Activated CD4-positive, alpha-beta T cell treated with anti-CD3 and anti-CD28 coated beads, Interleukin-2, amount 50 U/mL, for 48 hours (primary cell): Measurements from ENCODE around the gene OMD.
"Not testable (repeated sequence)": the region's sequence is repeated elsewhere in the genome, so short reads cannot be mapped to it uniquely, and the experiment has no call there.

Source experiments
- DNase-seq, 2 experiments: peaks; one replicate each; pipeline ENCODE4 v3.0.0-alpha.2; 2020

Gene OMD

DNA sequence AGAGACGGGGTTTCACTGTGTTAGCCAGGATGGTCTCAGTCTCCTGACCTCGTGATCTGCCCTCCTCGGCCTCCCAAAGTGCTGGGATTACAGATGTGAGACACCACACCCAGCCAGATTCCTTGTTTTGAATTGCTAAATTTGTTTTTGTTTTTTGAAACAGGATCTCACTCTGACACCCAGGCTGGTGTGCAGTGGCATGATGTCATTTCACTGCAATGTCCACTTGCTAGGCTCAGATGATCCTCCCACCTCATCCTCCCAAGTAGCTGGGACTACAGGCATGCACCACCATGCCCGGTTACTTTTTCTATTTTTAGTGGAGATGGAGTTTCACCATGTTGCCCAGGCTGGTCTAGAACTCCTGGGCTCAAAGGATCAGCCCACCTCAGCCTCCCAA, 13.1 kb downstream of the OMD start:
- not testable (repeated sequence) for DNase-seq

DNA sequence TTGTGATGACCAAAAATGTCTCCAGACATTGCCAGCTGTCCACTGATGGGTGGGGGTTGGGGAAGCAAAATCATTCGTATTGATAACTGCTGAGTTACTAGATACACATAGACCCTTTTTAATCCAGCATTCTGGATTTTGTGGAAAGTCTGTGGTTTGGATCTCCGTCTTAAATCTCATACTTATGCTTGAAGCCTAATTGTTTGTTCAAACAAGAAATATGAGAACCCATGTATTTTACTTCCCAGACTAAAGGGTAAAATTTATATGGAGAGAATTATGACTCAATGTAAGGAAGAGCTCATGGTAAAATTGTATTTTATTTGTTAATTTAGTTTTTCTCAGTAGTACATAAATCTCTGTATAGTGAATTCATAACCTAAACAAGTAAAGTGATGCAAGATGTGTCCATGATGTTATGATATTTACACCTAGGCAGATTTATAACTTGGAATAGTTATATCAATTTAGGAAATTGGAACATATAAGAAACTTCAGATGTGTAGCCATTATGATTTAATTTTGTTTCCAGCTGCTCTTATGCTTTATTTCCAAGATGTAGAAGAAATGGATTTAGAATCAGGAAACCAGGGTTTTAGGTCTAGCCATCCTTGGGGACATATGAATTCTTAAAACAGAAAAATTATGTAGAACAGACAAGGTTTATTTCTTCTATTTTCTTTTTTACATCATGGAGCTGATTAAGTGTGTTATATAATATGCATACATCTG, 15.4 kb downstream of the OMD start:
- no peak for DNase-seq

DNA sequence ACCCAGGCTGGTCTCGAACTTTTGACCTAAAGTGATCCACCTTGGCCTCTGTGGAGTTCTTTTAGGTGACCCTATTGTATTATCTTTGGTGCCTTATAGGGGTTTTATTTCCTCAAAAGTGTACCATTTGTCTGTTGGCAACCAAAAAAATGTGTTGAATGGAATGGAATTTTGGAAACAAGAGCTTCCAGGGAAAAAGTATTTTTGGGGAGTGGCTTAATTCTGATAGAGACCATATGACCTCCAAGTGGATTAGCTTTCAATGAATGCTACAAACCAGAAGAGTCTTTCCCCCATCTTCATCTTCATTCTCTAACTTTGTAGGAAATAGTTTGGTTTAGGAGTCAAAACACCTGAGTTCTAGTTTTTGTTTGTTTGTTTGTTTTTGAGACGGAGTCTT, 16.5 kb downstream of the OMD start:
- DNase-seq, result no peak

- peak; percentile 1 to 9 for DNase-seq
These were observed 17.8 kb downstream of the OMD start for GRCh38 chr9:92406477-92406876.

- DNase-seq, result no peak
These were observed 18.5 kb downstream of the OMD start for GRCh38 chr9:92405818-92406217.

GRCh38 chr9:92404042-92404836, 20.0 kb downstream of the OMD start, which contains the start of gene OGN:
Gene OGN, minus strand, starts transcription at chr9:92404578. Its CDS starts 1,171 bp downstream, at chr9:92403407.
- DNase-seq, result no peak

GRCh38 chr9:92402826-92403745, 21.2 kb downstream of the OMD start:
- no peak for DNase-seq

DNA sequence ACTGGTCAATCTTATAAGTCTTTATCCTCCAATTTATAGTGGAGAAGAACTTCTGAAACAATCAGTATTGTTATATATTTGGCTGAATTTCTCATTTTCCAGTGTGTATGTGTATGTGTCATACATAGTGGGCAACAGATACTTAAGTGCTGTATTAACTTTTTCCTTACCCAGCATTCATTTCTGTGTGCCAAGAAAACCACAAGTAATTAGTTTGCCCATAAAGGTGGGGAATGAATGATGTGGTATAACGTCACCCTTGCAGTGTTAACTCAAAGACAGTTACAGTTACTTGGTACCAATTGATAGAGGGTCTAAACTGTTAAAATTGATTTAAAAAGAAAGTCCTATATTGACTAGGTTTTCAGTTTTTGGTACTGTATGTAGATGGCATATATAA, 21.9 kb downstream of the OMD start:
- DNase-seq, result no peak

DNA sequence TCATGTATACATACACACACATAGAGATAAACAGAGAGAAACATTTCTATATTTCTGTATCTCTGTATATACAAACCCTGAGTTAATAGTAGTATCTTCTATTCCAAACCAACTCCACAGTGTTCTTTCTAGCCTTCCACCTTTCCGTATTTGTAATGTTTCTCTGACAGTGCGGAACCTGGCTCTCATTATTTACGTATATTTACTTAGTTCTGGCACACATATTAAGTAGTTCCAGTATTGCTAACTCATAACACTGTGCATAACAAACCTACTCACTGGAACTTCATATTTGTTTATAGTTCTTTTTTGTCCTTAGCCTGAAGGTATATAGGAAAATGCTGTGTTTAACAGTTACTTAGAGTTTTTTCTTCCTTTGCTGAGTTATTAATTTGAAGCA, 26.4 kb downstream of the OMD start:
- DNase-seq, result no peak

DNA sequence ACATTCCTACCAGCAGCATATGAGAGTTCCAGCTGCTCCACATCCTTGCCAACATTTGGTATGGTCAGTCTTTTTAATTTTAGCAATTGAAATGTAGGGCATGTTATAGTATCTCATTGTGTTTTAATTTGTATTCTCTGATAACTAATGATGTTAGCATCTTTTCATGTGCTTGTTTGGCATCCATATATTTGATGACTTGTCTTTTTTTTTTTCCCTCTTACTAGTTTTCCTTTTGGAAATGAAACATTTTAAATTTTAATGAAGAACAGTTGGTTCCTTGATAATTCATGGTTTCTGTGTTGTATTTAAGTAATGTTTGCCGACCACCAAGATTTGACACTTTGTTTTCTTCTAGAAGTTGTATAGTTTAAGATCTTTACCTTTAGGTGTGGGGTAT, 28.7 kb downstream of the OMD start:
- no peak for DNase-seq

DNA sequence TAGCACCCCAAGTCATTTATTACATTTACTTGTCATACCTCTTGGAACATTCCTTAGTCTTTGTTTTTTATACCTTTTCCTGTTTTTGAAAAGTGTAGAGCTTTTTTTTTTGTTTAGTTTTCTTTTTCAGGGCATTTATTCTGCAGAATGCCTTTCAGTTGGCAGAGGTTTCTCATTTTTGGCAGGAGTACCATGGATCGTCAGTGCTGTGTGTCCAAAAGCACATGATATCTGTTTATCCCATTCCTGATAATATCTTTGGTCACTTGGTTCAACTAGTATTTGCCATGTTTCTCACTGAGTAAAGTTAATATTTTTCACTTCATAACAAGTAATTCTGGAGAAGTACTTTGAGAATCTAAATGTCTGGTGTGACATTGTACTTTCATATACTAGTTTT, 30.6 kb downstream of the OMD start:
- DNase-seq, result no peak

DNA sequence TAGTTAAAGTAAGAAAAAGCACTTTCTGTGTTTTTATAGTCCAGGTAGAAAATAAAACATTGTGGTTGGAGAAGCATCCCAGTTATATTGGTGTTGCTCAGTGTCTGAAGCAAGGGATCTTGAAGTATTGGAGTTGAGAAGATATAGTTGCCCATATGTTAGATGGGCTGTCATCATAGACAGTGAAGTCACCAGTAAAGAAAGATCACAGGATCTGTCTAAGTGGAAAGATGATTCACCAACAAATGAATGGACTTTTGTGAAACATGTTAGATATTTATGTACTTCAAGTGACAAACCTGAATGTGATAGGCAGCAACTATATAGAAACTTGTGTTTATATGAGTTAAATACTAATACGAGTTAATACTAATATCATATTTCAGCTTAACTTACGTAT, 31.6 kb downstream of the OMD start:
- no peak for DNase-seq

GRCh38 chr9:92385953-92386352, 38.3 kb downstream of the OMD start:
- no peak for DNase-seq

GRCh38 chr9:92385477-92385876, 38.8 kb downstream of the OMD start:
- DNase-seq, result no peak

- DNase-seq, result no peak
These were observed 39.3 kb downstream of the OMD start for GRCh38 chr9:92385001-92385400.

GRCh38 chr9:92384375-92384774, 39.9 kb downstream of the OMD start:
- no peak for DNase-seq

- DNase-seq, result no peak
These were observed 42.5 kb downstream of the OMD start for GRCh38 chr9:92381775-92382174.

DNA sequence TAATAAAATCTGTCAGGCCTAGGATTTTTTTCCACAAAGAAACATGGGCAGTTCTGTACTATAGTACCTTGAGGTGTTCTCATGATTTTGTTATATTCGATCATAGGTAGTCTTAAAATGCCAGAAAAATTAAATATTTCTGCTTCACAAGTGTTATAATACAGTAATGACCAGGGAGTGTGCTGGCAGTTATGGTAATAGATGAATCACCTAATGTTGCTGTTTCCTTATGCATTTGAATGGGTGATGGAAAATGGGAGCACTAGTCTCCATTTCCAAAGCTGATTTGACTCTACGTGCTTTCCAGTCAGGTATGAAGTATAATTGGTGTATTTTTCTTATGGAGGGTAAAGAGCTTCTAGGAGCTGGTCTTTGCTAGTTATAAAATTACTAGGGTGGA, 43.7 kb downstream of the OMD start:
- no peak for DNase-seq

GRCh38 chr9:92378865-92379560, 45.3 kb downstream of the OMD start:
- no peak for DNase-seq

DNA sequence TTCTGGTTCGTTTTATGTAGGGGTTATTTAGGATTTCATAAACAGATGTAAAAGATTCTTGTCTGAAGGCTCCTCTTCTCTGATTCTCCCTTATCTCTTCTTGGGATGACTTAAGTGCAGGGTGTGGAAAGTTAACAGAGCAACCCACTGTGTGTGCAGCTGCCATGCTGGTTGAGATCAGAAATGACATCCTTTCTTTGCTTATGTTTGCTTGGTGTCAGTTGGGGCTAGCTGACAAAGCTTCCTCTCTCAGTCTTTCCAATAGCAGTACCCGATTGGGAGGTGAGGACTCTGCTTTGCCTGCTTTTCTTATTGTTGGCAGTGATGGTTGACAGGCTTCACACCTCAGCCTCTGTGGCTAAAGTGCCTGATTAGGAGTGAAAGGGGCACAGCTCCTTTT, 46.4 kb downstream of the OMD start:
- no peak for DNase-seq

DNA sequence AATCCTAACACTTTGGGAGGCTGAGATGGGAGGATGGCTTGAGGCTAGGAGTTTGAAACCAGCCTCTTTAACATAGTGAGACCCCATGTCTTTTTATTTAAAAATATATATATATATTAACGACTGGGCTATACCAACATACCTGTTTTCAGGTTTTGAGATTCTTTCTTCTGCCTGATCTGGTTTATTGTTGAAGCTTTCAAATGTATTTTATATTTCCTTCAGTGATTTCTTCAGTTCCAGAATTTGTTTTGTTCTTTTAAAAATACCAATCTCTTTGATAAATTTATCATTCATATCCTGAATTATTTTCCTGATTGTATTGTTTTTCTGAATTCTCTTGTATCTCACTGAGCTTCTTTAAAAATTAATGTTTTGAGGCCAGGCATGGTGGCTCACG, 51.1 kb downstream of the OMD start:
- no peak for DNase-seq

DNA sequence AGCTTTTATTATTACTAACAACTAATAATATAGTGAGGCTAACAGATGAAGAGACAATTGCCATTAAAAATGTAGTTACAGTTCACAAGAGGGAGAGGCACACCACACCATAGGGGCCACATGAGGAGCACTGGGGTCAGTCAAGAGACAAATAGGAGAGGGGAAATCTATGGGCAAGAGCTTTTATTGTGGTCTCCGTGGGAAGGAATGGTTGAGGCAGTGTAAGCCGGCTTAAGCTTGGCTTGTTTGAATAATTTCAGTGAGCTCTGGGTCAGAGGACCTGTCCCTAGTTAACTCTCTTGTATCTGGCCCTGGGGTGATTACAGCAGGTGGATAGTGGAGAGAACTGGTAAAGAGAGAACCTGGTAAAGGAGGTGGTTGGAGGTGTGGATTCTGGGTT, 55.2 kb downstream of the OMD start:
- DNase-seq, result no peak
